CD14-positive monocyte (primary cell): ENCODE data around the gene ATAD3A. TPM values are rescaled to one million over a fixed set of nuclear protein-coding genes. Genes with fewer than 3 reads are reported as not detected.

Experiments used
- DNase-seq, 3 donors: peaks; one replicate each; pipeline ENCODE4 v3.0.0-alpha.2; 2011 to 2022
- H2AFZ ChIP-seq: 2 replicates; pipeline ENCODE4 v1.6.0; 2012; ENCODE audit warnings: mild to moderate bottlenecking, low read depth, low read length, inconsistent platforms; ENCODE audit not compliant: insufficient read depth, poor library complexity, severe bottlenecking
- H3K27ac ChIP-seq, 2 donors: 1 replicate in 1 of 2; 2 replicates in 1 of 2; pipeline ENCODE4 v1.5.1; 2012 to 2013; ENCODE audit warnings: low read length in 2 of 2, control low read depth in 1 of 2, inconsistent platforms in 1 of 2, low read depth in 1 of 2, mild to moderate bottlenecking in 1 of 2
- H3K27me3 ChIP-seq, 2 donors: one replicate each; pipeline versions ENCODE4 v1.6.0 to v1.6.1; 2011 to 2013; ENCODE audit warnings: low read length in 2 of 2; ENCODE audit not compliant: control insufficient read depth in 2 of 2, insufficient read depth in 2 of 2
- H3K36me3 ChIP-seq, 2 donors: replicated peaks in 1 of 2; 1 replicate in 1 of 2; 2 replicates in 1 of 2; pipeline versions ENCODE4 v1.5.1 to v1.6.1; 2012 to 2013; ENCODE audit warnings: low read length in 2 of 2, control low read depth in 1 of 2, inconsistent platforms in 1 of 2, mild to moderate bottlenecking in 1 of 2; ENCODE audit not compliant: insufficient read depth in 2 of 2, control insufficient read depth in 1 of 2
- H3K4me1 ChIP-seq, 2 donors: 1 replicate in 1 of 2; 2 replicates in 1 of 2; pipeline versions ENCODE4 v1.5.1 to v1.6.1; 2012 to 2013; ENCODE audit warnings: low read length in 2 of 2, control low read depth in 1 of 2, inconsistent platforms in 1 of 2, mild to moderate bottlenecking in 1 of 2, moderate library complexity in 1 of 2; ENCODE audit not compliant: insufficient read depth in 2 of 2, control insufficient read depth in 1 of 2
- H3K4me2 ChIP-seq: replicated peaks from 2 replicates; pipeline ENCODE3; 2012; ENCODE audit warnings: low read length, moderate library complexity, mild to moderate bottlenecking; ENCODE audit not compliant: poor library complexity, severe bottlenecking; ENCODE audit errors: extremely low read depth
- H3K4me3 ChIP-seq, 3 experiments: fragments of 200-600 bp in 1 of 3; sonication (generic) in 1 of 3; replicated peaks in 1 of 3; 1 replicate in 2 of 3; 2 replicates in 1 of 3; pipeline ENCODE4 v1.5.1; 2011 to 2013; ENCODE audit warnings: low read length in 3 of 3, mild to moderate bottlenecking in 3 of 3, control low read depth in 2 of 3, low read depth in 2 of 3, inconsistent platforms in 1 of 3, moderate library complexity in 1 of 3
- H3K79me2 ChIP-seq: 2 replicates; pipeline ENCODE4 v1.6.0; 2012; ENCODE audit warnings: mild to moderate bottlenecking, control low read depth, inconsistent platforms, low read length, moderate library complexity; ENCODE audit not compliant: insufficient read depth
- H3K9ac ChIP-seq: 2 replicates; pipeline ENCODE4 v1.6.0; 2017; ENCODE audit warnings: low read length, mild to moderate bottlenecking; ENCODE audit not compliant: insufficient read depth, poor library complexity, severe bottlenecking
- H3K9me3 ChIP-seq, 2 donors: replicated peaks in 1 of 2; 1 replicate in 1 of 2; 2 replicates in 1 of 2; pipeline versions ENCODE4 v1.5.1 to v1.6.1; 2012 to 2013; ENCODE audit warnings: low read length in 2 of 2, control low read depth in 1 of 2; ENCODE audit not compliant: control insufficient read depth in 1 of 2, insufficient read depth in 1 of 2
- H4K20me1 ChIP-seq: 2 replicates; pipeline ENCODE4 v1.6.0; 2012; ENCODE audit warnings: mild to moderate bottlenecking, low read length, control low read depth, moderate library complexity; ENCODE audit not compliant: insufficient read depth
- H3K27ac Mint-ChIP-seq, 7 donors: one replicate each; pipeline ENCODE4 v1.8.0; 2020; ENCODE audit warnings: mild to moderate bottlenecking in 7 of 7, mixed read lengths in 7 of 7, moderate library complexity in 6 of 7, inconsistent platforms in 2 of 7
- H3K27me3 Mint-ChIP-seq, 3 donors: one replicate each; pipeline ENCODE4 v1.8.0; 2021 to 2022; ENCODE audit warnings: low read depth in 3 of 3, mild to moderate bottlenecking in 3 of 3, mixed read lengths in 3 of 3, moderate library complexity in 3 of 3, inconsistent platforms in 1 of 3
- H3K36me3 Mint-ChIP-seq, 2 donors: one replicate each; pipeline ENCODE4 v1.8.0; 2020; ENCODE audit warnings: mixed read lengths in 2 of 2, inconsistent platforms in 1 of 2, mild to moderate bottlenecking in 1 of 2
- H3K4me1 Mint-ChIP-seq: one replicate; pipeline ENCODE4 v1.8.0; 2020; ENCODE audit warnings: mild to moderate bottlenecking, mixed read lengths
- H3K4me3 Mint-ChIP-seq, 2 donors: one replicate each; pipeline ENCODE4 v1.8.0; 2020; ENCODE audit warnings: mild to moderate bottlenecking in 2 of 2, mixed read lengths in 2 of 2, moderate library complexity in 1 of 2
- H3K9me3 Mint-ChIP-seq, 7 donors: one replicate each; pipeline ENCODE4 v1.8.0; 2020 to 2022; ENCODE audit warnings: mixed read lengths in 7 of 7, mild to moderate bottlenecking in 6 of 7, moderate library complexity in 6 of 7, inconsistent platforms in 2 of 7
- CTCF ChIP-seq: fragments of 200-600 bp; IDR thresholded peaks from one replicate; pipeline ENCODE4 v1.8.0; 2022; ENCODE audit warnings: antibody characterized with exemption, mild to moderate bottlenecking
- WGBS: methylation state at CpG from one replicate; pipeline ENCODE4 v1.1.5; 2013; ENCODE audit warnings: missing lambda C conversion rate; ENCODE audit not compliant: insufficient coverage; 5-methylcytosine and 5-hydroxymethylcytosine counted together
- intact Hi-C, 2 donors: fragments of 100-400 bp; cut with micrococcal nuclease; formaldehyde crosslinking; loops; one replicate each; pipeline versions ENCODE4 v1.15.0 to v1.15.1; 2023
- polyA plus RNA-seq, 3 donors: library from polyadenylated mRNA; depleted of rRNA in 1 of 3; unstranded in 2 of 3; stranded (reverse) in 1 of 3; fragments of 300-500 nt in 2 of 3; fragments of >200 nt in 1 of 3; fragmentation: Illumina TruSeq in 2 of 3; gene quantifications; 1 replicate in 2 of 3; 2 replicates in 1 of 3; pipeline ENCODE4 v1.2.3, GENCODE V29; 2012 to 2021

The ATAD3A gene
- polyA plus RNA-seq, 3 donors = 4.1 to 14.0 (median 6.4) TPM

- no peaks in the 10 kb centered on the region for H4K20me1 ChIP-seq
- H3K4me1 ChIP-seq = no peaks in the 10 kb centered on the region
- no peak overlapping the region for H3K9ac ChIP-seq
- intact Hi-C loops = no loop called here
- H3K27me3 ChIP-seq = no peaks in the 10 kb centered on the region
- Mint-ChIP-seq H3K27me3 (no peaks in the 10 kb centered on the region), H3K9me3 (peaks cover 17 to 23% (median 21%) of the 10 kb centered on the region in 7 donors), H3K4me1 (no peaks in the 10 kb centered on the region), H3K36me3 (peaks cover 31 to 74% of the 10 kb centered on the region in 2 donors), H3K27ac (no peak overlapping the region), H3K4me3 (no peak overlapping the region)
- no peaks in the 10 kb centered on the region for H3K79me2 ChIP-seq
- H3K4me3 ChIP-seq = no peak overlapping the region
- 94% methylated on average over 28 of the region's 31 CpGs for WGBS
- H3K27ac ChIP-seq = no peak overlapping the region
- no peak overlapping the region for H3K4me2 ChIP-seq
- peaks cover 27 to 35% of the 10 kb centered on the region in 2 donors for H3K36me3 ChIP-seq
- no peak overlapping the region for H2AFZ ChIP-seq
- peaks cover 6 to 22% of the 10 kb centered on the region in 2 donors for H3K9me3 ChIP-seq
- TF ChIP-seq CTCF = no peak
- DNase-seq = no peak
Measured at GRCh38 chr1:1527092-1527816, 15.3 kb downstream of the ATAD3A start.

GRCh38 chr1:1528301-1529267 lies 16.6 kb downstream of the ATAD3A start:
- Histone ChIP-seq H3K27me3 (no peaks in the 10 kb centered on the region), H3K4me1 (peaks cover 0 to 3% of the 10 kb centered on the region in 2 donors), H3K79me2 (no peaks in the 10 kb centered on the region), H3K9me3 (peaks cover 6 to 28% of the 10 kb centered on the region in 2 donors), H3K27ac (no peak overlapping the region), H3K36me3 (peaks cover 27 to 35% of the 10 kb centered on the region in 2 donors), H3K4me3 (no peak overlapping the region), H2AFZ (no peak overlapping the region), H3K9ac (no peak overlapping the region), H3K4me2 (no peak overlapping the region), H4K20me1 (no peaks in the 10 kb centered on the region)
- intact Hi-C loops = no loop called here
- no peak for TF ChIP-seq CTCF
- Mint-ChIP-seq H3K9me3 (peaks cover 17 to 26% (median 21%) of the 10 kb centered on the region in 7 donors), H3K27me3 (no peaks in the 10 kb centered on the region), H3K36me3 (peaks cover 31 to 70% of the 10 kb centered on the region in 2 donors), H3K4me3 (no peak overlapping the region), H3K4me1 (peaks cover 4% of the 10 kb centered on the region), H3K27ac (no peak overlapping the region)
- no peak for DNase-seq
- 97% methylated on average over 30 of the region's 37 CpGs for WGBS
